Measurements from ENCODE around the gene NFYC. TPM values are rescaled to one million over a fixed set of nuclear protein-coding genes. Genes with fewer than 3 reads are reported as not detected.

Gene NFYC
- total and polyA plus RNA-seq, 2 of the 8 experiments (the other 6 are each of a cell fraction or from before 2014, with no cell fraction given) = 54.1 to 124 TPM

- Histone ChIP-seq H3K27me3 (replicated peaks in 1 of 4; ENCODE audit: control insufficient read depth in 3 of 4, extremely low read depth in 1 of 4, insufficient read depth in 3 of 4, low read length in 3 of 4) (no peaks in the 10 kb centered on the region), H2BK5ac (ENCODE audit: low read depth, low read length) (no peak overlapping the region), H3K27ac (ENCODE audit: low read depth, low read length) (no peak overlapping the region), H3K9ac (replicated peaks in 1 of 4; ENCODE audit: extremely low read depth in 1 of 4, low read depth in 3 of 4, low read length in 3 of 4) (no peak overlapping the region), H4K91ac (replicated peaks; ENCODE audit: insufficient read length, low read length) (no peak overlapping the region), H4K8ac (ENCODE audit: extremely low read depth, insufficient read depth, low read length) (no peak overlapping the region), H3K23me2 (ENCODE audit: low read depth, low read length) (peaks cover 2% of the 10 kb centered on the region), H2AFZ (ENCODE audit: low read length) (no peak overlapping the region), H2BK120ac (replicated peaks; ENCODE audit: low read depth, low read length) (no peak overlapping the region), H2BK12ac (ENCODE audit: low read depth, low read length) (no peak overlapping the region), H4K5ac (ENCODE audit: insufficient read length, low read depth, low read length) (no peak overlapping the region), H3K79me2 (ENCODE audit: control insufficient read depth in 1 of 2, insufficient read depth in 2 of 2, low read length in 2 of 2) (peaks cover 8 to 88% of the 10 kb centered on the region in 2 experiments; a peak in 3 of 4 replicates), H3K23ac (ENCODE audit: insufficient read length) (no peak overlapping the region), H2BK20ac (ENCODE audit: low read length) (no peak overlapping the region), H3K18ac (ENCODE audit: extremely low read depth, low read length) (no peak overlapping the region), H3K36me3 (ENCODE audit: control insufficient read depth in 2 of 4, insufficient read depth in 4 of 4, low read length in 3 of 4) (peaks cover 0 to 8% (median 0%) of the 10 kb centered on the region in 4 experiments; a peak in 3 of 8 replicates), H3K14ac (ENCODE audit: insufficient read length) (no peak overlapping the region), H3K9me3 (ENCODE audit: insufficient read depth in 2 of 2, low read depth in 1 of 2, low read length in 1 of 2) (no peaks in the 10 kb centered on the region), H3K4me3 (ENCODE audit: extremely low read depth in 1 of 4, insufficient read depth in 2 of 4, low read depth in 3 of 4, low read length in 4 of 4) (no peak overlapping the region), H2AK5ac (ENCODE audit: low read depth, low read length) (no peak overlapping the region), H3K79me1 (ENCODE audit: low read depth, low read length) (0 out of 2 replicates have a peak, but pooled peaks cover 3% of the 10 kb centered on the region), H2BK15ac (ENCODE audit: low read length) (no peak overlapping the region), H3K56ac (replicated peaks; ENCODE audit: insufficient read length, low read depth, low read length) (no peak overlapping the region), H3K4me1 (replicated peaks in 1 of 4; ENCODE audit: control insufficient read depth in 3 of 4, insufficient read depth in 4 of 4, low read length in 3 of 4) (peaks cover 0 to 7% (median 4%) of the 10 kb centered on the region in 4 experiments; a peak in 3 of 7 replicates), H4K20me1 (replicated peaks in 1 of 2; ENCODE audit: control insufficient read depth in 1 of 2, insufficient read depth in 2 of 2, low read length in 2 of 2) (no peaks in the 10 kb centered on the region), H3K4ac (replicated peaks; ENCODE audit: insufficient read length, low read depth, low read length) (no peak overlapping the region), H3K4me2 (ENCODE audit: insufficient read depth in 1 of 2, low read depth in 2 of 2, low read length in 2 of 2) (no peak overlapping the region)
- CTCF ChIA-PET (ENCODE audit: partially characterized antibody) = no interaction called here
- DNase-seq (ENCODE audit: low read depth in 1 of 2, low spot score in 2 of 2) (no peak), FAIRE-seq (no peak)
- TF ChIP-seq NRF1 (IDR thresholded peaks at IDR 0.05; ENCODE audit: low read depth, low read length) (no peak), KDM1A (IDR thresholded peaks at IDR 0.05; ENCODE audit: borderline replicate concordance, low read length) (no peak)
- POLR2A ChIA-PET (ENCODE audit: partially characterized antibody) = interaction anchor here (1.3 to 17.0 kb wide), 3 partner anchors 9 to 21 kb away, joined by 5 to 293 read pairs (median 6); partner anchors contain the start of gene NFYC
Observed at GRCh38 chr1:40712997-40713396, 21.5 kb downstream of the NFYC start.
